SIG-M5 (cell line): Measurements from ENCODE around the gene CHMP2A.
"Not testable (repeated sequence)": the region's sequence is repeated elsewhere in the genome, so short reads cannot be mapped to it uniquely, and the experiment has no call there.

ENCODE experiments used
- DNase-seq: peaks from one replicate; lab custom pipeline; 2025; lab: John Stamatoyannopoulos, UW

The CHMP2A gene

GRCh38 chr19:58554494-58555368 is at the start of gene CHMP2A:
Gene CHMP2A (minus strand): TSS chr19:58555105. CDS start chr19:58554212, 893 bp downstream.
- no peak for DNase-seq

- no peak for DNase-seq
These were observed 31.3 kb upstream of the CHMP2A start for GRCh38 chr19:58586133-58586765.

GRCh38 chr19:58585442-58586132 is 30.7 kb upstream of the CHMP2A start:
- DNase-seq, result no peak

GRCh38 chr19:58584498-58585441 is 29.9 kb upstream of the CHMP2A start:
- DNase-seq, result no peak

GRCh38 chr19:58582985-58583384 is 28.1 kb upstream of the CHMP2A start:
- no peak for DNase-seq

GRCh38 chr19:58581227-58582141 is 26.6 kb upstream of the CHMP2A start:
- no peak for DNase-seq

- DNase-seq, result no peak
These were observed 24.7 kb upstream of the CHMP2A start for GRCh38 chr19:58579473-58580142.

GRCh38 chr19:58578012-58578925 is 23.4 kb upstream of the CHMP2A start:
- no peak for DNase-seq

- not testable (repeated sequence) for DNase-seq
These were observed 22.7 kb upstream of the CHMP2A start for GRCh38 chr19:58577581-58577980.

GRCh38 chr19:58575183-58576041 is 20.5 kb upstream of the CHMP2A start:
- DNase-seq, result no peak

GRCh38 chr19:58573658-58574164 is 18.8 kb upstream of the CHMP2A start:
- no peak for DNase-seq

GRCh38 chr19:58572818-58573657 is 18.1 kb upstream of the CHMP2A start, which contains the start of gene MZF1:
Gene MZF1 (minus strand): TSS chr19:58573335. CDS start chr19:58571389, 1,946 bp downstream.
- no peak for DNase-seq

GRCh38 chr19:58572026-58572817 is 17.3 kb upstream of the CHMP2A start:
- DNase-seq, result no peak

GRCh38 chr19:58571575-58571947 is 16.7 kb upstream of the CHMP2A start:
- no peak for DNase-seq

- DNase-seq, result no peak
These were observed 16.1 kb upstream of the CHMP2A start for GRCh38 chr19:58570770-58571574.
